GM12872 (cell line): ENCODE measurements around the gene SELPLG.

Experiments
- CTCF ChIP-seq: IDR thresholded peaks from 3 replicates; pipeline ENCODE4 v1.5.1; 2011; ENCODE audit warnings: low read depth, mild to moderate bottlenecking, low read length, moderate library complexity; ENCODE audit not compliant: insufficient read depth

Gene SELPLG

GRCh38 chr12:108622421-108622820, 11.3 kb downstream of the SELPLG start:
- no peak for TF ChIP-seq CTCF

- no peak for TF ChIP-seq CTCF
Observed at GRCh38 chr12:108621161-108621560, 12.5 kb downstream of the SELPLG start.

GRCh38 chr12:108620236-108620879, 13.3 kb downstream of the SELPLG start:
- TF ChIP-seq CTCF, result no peak

- no peak for TF ChIP-seq CTCF
Observed at GRCh38 chr12:108619369-108620160, 14.1 kb downstream of the SELPLG start.

GRCh38 chr12:108618079-108618952, 15.4 kb downstream of the SELPLG start:
- TF ChIP-seq CTCF, result peak; percentile 91

GRCh38 chr12:108616941-108617858, 16.5 kb downstream of the SELPLG start:
- TF ChIP-seq CTCF, result no peak
